HepG2 (cell line): ENCODE data around the gene CHST14. TPM values are rescaled to one million over a fixed set of nuclear protein-coding genes. Genes with fewer than 3 reads are reported as not detected.

Experiments
- E2F1 ChIP-seq: sonication (generic); formaldehyde crosslinking; IDR thresholded peaks from 2 replicates; pipeline ENCODE4 v1.5.0; 2020; ENCODE audit warnings: missing genetic modification reagents
- EED ChIP-seq: sonication (generic); formaldehyde crosslinking; IDR thresholded peaks from 2 replicates; pipeline ENCODE4 v1.5.0; 2020; ENCODE audit warnings: mild to moderate bottlenecking, missing genetic modification reagents
- EHMT2 ChIP-seq: fragments of 200-600 bp; sonication (generic); IDR thresholded peaks from 2 replicates; pipeline ENCODE4 v1.7.0; 2017; ENCODE audit warnings: antibody characterized with exemption, low read depth, low read length, borderline replicate concordance
- ETS1 ChIP-seq: sonication (generic); formaldehyde crosslinking; IDR thresholded peaks from 2 replicates; pipeline ENCODE4 v1.4.0; 2020; ENCODE audit warnings: missing genetic modification reagents
- MBNL3 ChIP-seq: fragments of 250-450 bp; sonication (Bioruptor Pico); conservative IDR thresholded peaks from 2 replicates; pipeline ENCODE4 v1.8.0; 2022; ENCODE audit warnings: mild to moderate bottlenecking, inconsistent platforms
- MYPOP ChIP-seq: sonication (generic); formaldehyde crosslinking; IDR thresholded peaks from 2 replicates; pipeline ENCODE4 v1.8.1; 2023; ENCODE audit warnings: mild to moderate bottlenecking, moderate library complexity, missing genetic modification reagents
- RFX1 ChIP-seq: fragments of 450-650 bp; IDR thresholded peaks from 2 replicates; pipeline ENCODE4 v1.6.1; 2017
- TBX3 ChIP-seq: fragments of 450-650 bp; IDR thresholded peaks from 2 replicates; pipeline ENCODE4 v1.6.1; 2017; ENCODE audit warnings: antibody characterized with exemption, mild to moderate bottlenecking, inconsistent platforms, borderline replicate concordance
- ZBTB39 ChIP-seq: sonication (generic); formaldehyde crosslinking; IDR thresholded peaks from 2 replicates; pipeline ENCODE4 v1.5.0; 2020; ENCODE audit warnings: missing genetic modification reagents
- ZFP62 ChIP-seq: sonication (generic); formaldehyde crosslinking; IDR thresholded peaks from 2 replicates; pipeline ENCODE4 v1.4.0; 2020; ENCODE audit warnings: missing genetic modification reagents
- ZMYM2 ChIP-seq: sonication (generic); formaldehyde crosslinking; IDR thresholded peaks from 2 replicates; pipeline ENCODE4 v1.8.0; 2022; ENCODE audit warnings: mild to moderate bottlenecking, missing genetic modification reagents
- ZNF292 ChIP-seq: sonication (generic); formaldehyde crosslinking; IDR thresholded peaks from 2 replicates; pipeline ENCODE4 v1.8.1; 2022; ENCODE audit warnings: mild to moderate bottlenecking, low read depth, missing genetic modification reagents, borderline replicate concordance
- ZNF383 ChIP-seq: sonication (generic); formaldehyde crosslinking; IDR thresholded peaks from 2 replicates; pipeline ENCODE4 v1.4.0; 2020; ENCODE audit warnings: missing genetic modification reagents, mild to moderate bottlenecking, borderline replicate concordance
- ZNF414 ChIP-seq: sonication (generic); formaldehyde crosslinking; IDR thresholded peaks from 2 replicates; pipeline ENCODE4 v1.5.0; 2020; ENCODE audit warnings: missing genetic modification reagents
- ZNF431 ChIP-seq: sonication (generic); formaldehyde crosslinking; IDR thresholded peaks from 2 replicates; pipeline ENCODE4 v1.9.0; 2022; ENCODE audit warnings: missing genetic modification reagents, low read depth, mild to moderate bottlenecking, borderline replicate concordance
- ZNF460 ChIP-seq: sonication (generic); formaldehyde crosslinking; IDR thresholded peaks from 2 replicates; pipeline ENCODE4 v1.5.1; 2020; ENCODE audit warnings: missing genetic modification reagents, mild to moderate bottlenecking, borderline replicate concordance
- ZNF766 ChIP-seq: sonication (generic); formaldehyde crosslinking; IDR thresholded peaks from 2 replicates; pipeline ENCODE4 v1.5.0; 2020; ENCODE audit warnings: missing genetic modification reagents, borderline replicate concordance
- ZNF777 ChIP-seq: sonication (generic); formaldehyde crosslinking; IDR thresholded peaks from 2 replicates; pipeline ENCODE4 v1.4.0; 2020; ENCODE audit warnings: missing genetic modification reagents
- polyA plus RNA-seq, 8 experiments: library from polyadenylated mRNA; depleted of rRNA in 3 of 8; stranded (reverse) in 7 of 8; unstranded in 1 of 8; fragments of >200 nt; fragmentation: Illumina TruSeq in 4 of 8; extraction: Trizol in 4 of 8; gene quantifications; 2 replicates each; pipeline versions ENCODE4 v1.2.1 to v1.2.3, GENCODE V29; 2011 to 2016; ENCODE audit warnings: low read depth in 4 of 8, missing spikeins in 1 of 8, mixed read lengths in 1 of 8; ENCODE audit not compliant: insufficient read depth in 1 of 8
- total RNA-seq, 5 experiments: library from RNA; depleted of rRNA; stranded (reverse); fragments of >200 nt; fragmentation: Illumina TruSeq; extraction: Trizol; gene quantifications; 2 replicates each; pipeline ENCODE4 v1.2.3, GENCODE V29; 2016; ENCODE audit warnings: low read depth in 1 of 5
- TF ChIP-seq, protein P1 (sequence below): sonication (generic); formaldehyde crosslinking; IDR thresholded peaks from 2 replicates; pipeline ENCODE4 v1.5.0; 2020; ENCODE audit warnings: mild to moderate bottlenecking, missing genetic modification reagents, moderate library complexity
- TF ChIP-seq, protein P2 (sequence below): IDR thresholded peaks from 2 replicates; pipeline ENCODE4 v1.6.1; 2016; ENCODE audit warnings: missing biosample characterization, missing genetic modification reagents, low read depth

CHST14 gene
- total and polyA plus RNA-seq, 2 of the 13 experiments (the other 11 are each of a cell fraction or from before 2014, with no cell fraction given): 8.9 to 12.4 TPM

DNA sequence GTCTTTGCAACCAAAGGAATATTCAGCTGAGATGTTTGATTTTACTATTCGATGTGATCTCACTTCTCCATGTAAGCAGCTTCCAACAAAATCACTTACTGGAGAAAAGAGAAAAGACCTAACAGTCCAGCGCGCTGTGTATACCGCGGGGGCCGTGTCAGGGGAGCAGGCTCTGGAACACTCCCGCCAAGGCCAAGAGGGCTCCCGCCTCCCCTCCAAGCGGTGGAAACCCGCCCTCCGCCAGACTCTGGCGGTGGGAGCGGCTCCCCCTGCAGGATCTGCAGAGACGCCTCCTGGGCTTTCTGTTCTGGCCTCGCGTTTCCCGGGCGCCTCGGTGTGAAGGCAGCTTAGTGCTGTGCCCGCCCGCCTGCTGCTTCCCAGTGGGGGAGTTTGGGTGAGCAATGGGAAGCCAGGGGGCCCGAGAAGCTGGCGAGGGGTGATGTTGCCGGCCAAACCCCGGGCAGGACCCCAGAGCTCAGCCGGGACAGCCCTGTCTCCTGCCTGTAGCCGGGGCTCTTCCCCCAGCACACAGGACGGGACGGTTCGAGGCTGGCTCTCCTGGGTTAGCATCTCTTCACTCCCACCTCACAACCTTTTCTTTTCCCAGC lies 36.3 kb downstream of the CHST14 start (continued):
- TF ChIP-seq, protein P1, sequence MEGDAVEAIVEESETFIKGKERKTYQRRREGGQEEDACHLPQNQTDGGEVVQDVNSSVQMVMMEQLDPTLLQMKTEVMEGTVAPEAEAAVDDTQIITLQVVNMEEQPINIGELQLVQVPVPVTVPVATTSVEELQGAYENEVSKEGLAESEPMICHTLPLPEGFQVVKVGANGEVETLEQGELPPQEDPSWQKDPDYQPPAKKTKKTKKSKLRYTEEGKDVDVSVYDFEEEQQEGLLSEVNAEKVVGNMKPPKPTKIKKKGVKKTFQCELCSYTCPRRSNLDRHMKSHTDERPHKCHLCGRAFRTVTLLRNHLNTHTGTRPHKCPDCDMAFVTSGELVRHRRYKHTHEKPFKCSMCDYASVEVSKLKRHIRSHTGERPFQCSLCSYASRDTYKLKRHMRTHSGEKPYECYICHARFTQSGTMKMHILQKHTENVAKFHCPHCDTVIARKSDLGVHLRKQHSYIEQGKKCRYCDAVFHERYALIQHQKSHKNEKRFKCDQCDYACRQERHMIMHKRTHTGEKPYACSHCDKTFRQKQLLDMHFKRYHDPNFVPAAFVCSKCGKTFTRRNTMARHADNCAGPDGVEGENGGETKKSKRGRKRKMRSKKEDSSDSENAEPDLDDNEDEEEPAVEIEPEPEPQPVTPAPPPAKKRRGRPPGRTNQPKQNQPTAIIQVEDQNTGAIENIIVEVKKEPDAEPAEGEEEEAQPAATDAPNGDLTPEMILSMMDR (CRISPR knock-in tag): peak; percentile 96
- TF ChIP-seq, protein P2, sequence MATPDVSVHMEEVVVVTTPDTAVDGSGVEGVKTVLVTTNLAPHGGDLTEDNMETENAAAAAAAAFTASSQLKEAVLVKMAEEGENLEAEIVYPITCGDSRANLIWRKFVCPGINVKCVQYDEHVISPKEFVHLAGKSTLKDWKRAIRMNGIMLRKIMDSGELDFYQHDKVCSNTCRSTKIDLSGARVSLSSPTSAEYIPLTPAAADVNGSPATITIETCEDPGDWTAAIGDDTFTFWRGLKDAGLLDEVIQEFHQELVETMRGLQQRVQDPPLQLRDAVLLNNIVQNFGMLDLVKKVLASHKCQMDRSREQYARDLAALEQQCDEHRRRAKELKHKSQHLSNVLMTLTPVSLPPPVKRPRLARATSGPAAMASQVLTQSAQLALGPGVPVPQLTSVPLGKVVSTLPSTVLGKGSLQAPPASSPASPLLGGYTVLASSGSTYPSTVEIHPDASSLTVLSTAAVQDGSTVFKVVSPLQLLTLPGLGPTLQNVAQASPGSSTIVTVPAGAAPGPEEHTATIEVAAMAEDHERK (CRISPR knock-in tag): no peak
- no peak for TF ChIP-seq RFX1
- no peak for TF ChIP-seq ZBTB39 (CRISPR knock-in tag)
- no peak for TF ChIP-seq ZFP62
- TF ChIP-seq ETS1 (CRISPR knock-in tag): no peak
- TF ChIP-seq EHMT2: no peak
- no peak for TF ChIP-seq ZNF766 (CRISPR knock-in tag)
- peak; percentile 56; the same call in 1 of the 2 replicates for TF ChIP-seq ZNF777 (CRISPR knock-in tag)
- TF ChIP-seq E2F1 (CRISPR knock-in tag): peak; percentile 80
- no peak for TF ChIP-seq ZNF414 (CRISPR knock-in tag)
- no peak for TF ChIP-seq MBNL3 (CRISPR knock-in tag)
- peak; percentile 63; the same call in 1 of the 2 replicates for TF ChIP-seq ZNF292 (CRISPR knock-in tag)
- TF ChIP-seq ZNF431: no peak
- no peak for TF ChIP-seq ZNF460 (CRISPR knock-in tag)
- no peak for TF ChIP-seq ZNF383 (CRISPR knock-in tag)
- no peak for TF ChIP-seq TBX3
- TF ChIP-seq EED: no peak
- no peak; the same call in 1 of the 2 replicates for TF ChIP-seq MYPOP (CRISPR knock-in tag)
- no peak for TF ChIP-seq ZMYM2 (CRISPR knock-in tag)
